ENCODE measurements around the gene RNF157.

The RNF157 gene

GRCh38 chr17:76121932-76122430 is 118.3 kb downstream of the RNF157 start:
- no peak for DNase-seq

GRCh38 chr17:76120658-76121008 is 119.7 kb downstream of the RNF157 start:
- DNase-seq, result no peak

DNA sequence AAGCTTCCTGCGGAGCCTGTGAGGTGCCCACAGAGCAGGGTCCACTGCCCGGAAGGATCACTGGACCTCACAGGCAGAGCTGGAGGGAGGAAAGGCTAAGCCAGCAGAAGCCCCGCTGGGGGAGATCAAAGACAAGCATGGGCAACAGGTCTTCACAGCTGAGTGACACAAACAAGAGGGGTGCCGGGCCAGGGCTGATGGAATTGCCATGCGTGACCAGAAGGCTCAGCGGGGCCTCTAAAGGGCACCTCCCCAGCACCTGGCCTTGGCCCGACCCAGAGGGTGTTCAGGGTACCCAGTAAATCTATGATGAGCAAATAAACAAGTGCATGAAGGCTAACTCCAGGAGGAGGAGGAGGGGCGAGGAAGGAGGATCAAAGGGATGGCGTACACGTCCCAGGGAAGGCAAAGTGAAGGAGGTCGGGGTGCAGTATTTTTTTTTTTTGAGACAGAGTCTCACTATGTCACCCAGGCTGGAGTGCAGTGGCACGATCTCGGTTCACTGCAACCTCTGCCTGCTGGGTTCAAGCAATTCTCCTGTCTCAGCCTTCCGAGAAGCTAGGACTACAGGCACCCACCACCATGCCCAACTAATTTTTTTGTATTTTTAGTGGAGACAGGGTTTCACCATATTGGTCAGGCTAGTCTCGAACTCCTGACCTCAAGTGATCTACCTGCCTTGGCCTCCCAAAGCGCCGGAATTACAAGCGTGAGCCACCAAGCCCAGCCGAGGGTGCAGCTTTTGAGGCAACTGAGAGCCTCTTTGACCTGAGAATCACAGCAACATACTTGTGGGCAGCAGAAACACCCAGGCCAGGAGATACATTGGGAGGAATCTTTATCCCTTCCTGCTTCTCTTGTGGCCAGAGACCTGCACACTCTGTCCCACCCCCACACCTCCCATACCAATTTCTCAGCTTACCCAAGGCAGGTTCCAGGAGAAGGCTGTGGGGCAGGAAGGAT is 120.6 kb downstream of the RNF157 start:
- DNase-seq, result no peak

DNA sequence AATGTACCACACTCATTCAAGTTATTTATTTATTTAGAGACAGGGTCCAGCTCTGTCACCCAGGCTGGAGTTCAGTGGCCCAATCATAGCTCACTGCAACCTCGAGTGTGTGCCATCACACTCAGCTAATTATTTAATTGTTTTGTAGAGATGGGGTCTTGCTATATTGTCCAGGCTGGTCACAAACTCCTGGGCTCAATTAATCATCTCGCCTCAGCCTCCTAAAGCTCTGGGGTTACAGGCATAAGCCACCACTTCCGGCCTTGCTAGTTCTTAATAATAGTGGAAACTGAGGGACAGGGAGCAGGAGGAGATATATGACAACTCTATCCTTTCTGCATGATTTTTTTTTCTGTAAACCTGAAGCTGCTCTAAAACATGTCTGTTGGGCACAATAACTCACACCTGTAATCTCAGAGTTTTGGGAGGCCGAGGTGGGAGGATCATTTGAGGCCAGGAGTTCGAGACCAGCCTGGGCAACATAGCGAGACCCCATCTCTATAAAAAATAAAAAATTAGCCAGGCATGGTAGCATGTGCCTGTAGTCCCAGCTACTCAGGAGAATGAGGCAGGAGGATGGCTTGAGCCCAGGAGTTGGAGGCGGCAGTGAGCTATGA is 125.0 kb downstream of the RNF157 start:
- DNase-seq, result no peak

DNA sequence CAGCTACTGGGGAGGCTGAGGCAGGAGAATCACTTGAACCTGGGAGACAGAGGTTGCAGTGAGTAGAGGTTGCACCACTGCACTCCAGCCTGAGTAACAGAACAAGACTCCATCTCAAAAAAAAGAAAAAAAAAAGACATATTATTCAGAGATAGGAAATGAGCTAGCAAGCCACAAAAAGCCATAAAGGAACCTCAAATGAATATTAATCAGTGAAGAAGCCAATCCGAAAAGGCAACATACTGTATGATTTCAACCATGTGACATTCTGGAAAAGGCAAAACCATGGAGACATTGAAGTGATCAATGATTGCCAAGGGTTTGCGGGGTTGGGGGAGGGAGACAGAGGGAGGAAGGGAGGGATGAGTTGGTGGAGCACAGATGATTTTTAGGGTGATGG is 128.3 kb downstream of the RNF157 start:
- no peak for DNase-seq

DNA sequence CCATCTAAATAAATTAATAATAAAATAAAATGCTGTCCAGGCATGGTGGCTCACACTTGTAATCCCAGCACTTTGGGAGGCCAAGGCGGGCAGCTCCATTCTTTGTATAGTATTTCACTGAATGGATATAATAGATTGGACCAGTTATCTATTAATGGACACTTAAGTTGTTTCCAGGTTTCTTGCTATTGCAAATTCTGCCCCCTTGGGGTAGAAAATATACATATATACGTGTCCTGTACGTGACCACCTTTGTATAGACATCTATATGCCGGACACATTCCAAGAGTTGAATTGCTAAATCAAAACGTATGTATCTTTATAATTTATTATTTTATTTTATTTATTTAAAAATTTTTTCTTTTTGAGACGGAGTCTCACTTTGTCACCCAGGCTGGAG is 132.8 kb downstream of the RNF157 start:
- DNase-seq, result no peak

DNA sequence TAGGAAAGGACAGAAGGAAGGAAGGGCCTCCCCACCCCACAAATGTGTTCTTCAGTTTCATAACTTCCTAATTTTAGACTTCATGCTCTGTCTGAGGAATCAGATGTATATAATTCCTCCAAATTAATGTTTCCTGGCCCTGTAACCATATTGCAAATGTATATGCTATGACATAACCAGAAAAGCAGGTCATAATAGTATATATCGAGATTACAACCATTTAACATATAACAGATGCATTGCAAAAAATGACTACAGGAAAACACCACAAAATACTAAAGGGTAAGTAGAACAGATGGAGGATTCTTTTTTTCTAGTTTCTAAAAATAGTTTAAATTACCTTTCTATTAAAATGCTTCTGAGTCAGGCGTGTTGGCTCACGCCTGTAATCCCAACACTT is 133.6 kb downstream of the RNF157 start:
- no peak for DNase-seq

- no peak for DNase-seq
Observed at GRCh38 chr17:76104896-76105231, 135.4 kb downstream of the RNF157 start.

DNA sequence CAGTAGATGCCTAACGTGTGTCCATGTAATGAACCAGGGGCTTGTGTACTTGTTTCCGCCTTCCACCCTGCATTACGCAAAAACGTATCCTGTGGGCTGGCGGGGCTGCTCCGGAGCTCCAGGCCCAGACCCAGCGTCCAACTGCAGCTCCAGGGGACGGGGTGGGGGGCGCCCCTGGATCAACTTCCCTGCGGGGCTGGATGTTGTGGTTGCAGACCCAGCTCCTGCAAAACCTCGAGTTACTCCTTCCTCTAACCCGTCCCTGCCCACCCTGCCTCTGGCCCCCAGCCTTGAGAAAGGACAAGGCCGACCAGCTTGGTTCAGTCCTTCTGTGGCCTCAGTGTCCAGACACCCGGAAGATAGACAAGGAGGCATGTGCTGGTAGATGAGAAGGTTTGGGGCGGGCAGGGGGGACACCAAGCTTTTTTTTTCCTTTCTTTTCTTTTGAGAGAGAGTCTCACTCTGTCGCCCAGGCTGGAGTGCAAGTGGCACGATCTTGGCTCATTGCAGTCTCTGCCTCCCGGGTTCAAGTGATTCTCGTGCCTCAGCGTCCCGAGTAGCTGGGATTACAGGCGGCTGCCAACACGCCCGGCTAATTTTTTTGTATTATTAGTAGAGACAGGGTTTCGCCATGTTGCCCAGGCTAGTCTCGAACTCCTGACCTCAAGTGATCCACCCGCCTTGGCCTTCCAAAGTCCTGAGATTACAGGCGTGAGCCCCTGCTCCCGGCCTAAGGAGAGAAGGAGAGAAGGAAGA is 136.0 kb downstream of the RNF157 start:
- DNase-seq, result no peak

DNA sequence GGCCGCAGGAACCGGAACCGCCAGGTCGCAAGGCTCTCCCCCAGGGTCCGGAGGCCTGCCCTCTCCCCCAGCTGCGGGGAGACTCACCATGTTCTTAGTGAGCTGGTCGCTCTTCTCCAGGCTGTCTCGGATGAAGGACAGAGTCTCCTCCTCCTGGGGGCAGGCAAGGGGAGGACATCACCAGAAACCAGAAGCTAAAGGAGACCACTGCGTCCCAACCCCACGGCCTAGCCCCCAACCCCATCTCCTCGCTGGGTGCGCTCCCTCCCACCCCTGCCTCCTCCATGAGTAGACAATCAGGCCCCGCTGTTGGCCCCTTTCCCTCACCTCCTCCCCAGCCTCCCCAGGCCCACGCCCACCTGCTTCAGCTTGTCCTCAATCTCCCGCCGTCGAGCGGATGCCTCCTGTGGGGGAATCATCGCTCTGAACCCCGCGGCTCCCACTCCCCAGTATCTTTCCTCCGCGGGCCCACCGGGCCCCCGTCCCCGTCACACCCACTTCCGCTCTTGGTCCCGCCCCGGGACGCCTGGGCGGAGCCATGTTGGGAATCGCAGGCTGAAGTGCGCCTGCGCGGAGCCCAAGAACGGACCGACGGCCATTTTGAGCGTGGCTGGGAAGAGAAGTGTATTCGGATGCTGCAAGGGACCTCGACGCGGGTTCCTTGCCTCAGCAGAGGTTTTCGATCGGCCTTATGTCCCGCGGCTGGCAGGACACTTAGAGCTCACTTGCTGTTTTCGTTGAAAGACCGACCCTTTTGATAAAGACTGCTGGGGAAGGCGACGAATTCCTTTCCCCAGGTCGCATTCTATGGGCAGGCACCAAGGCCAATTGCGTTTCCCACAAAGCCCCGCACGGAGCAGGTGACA is 136.8 kb downstream of the RNF157 start, which contains the start of gene EXOC7:
TSS of gene EXOC7 (minus strand) at position 514 of the 866 bp plus-strand sequence. CDS start at position 419, 95 bp downstream.
- peak; percentile 66 for DNase-seq

- DNase-seq, result no peak
Observed at GRCh38 chr17:76102944-76103273, 137.4 kb downstream of the RNF157 start.

GRCh38 chr17:76097716-76098295 is 142.5 kb downstream of the RNF157 start:
- DNase-seq, result no peak

- DNase-seq, result no peak
Observed at GRCh38 chr17:76095943-76096342, 144.3 kb downstream of the RNF157 start.

GRCh38 chr17:76094046-76094445 is 146.2 kb downstream of the RNF157 start:
- DNase-seq, result no peak

- no peak for DNase-seq
Observed at GRCh38 chr17:76092526-76093413, 147.5 kb downstream of the RNF157 start.
